Renal cortex interstitium (tissue), 11 donors: Measurements from ENCODE around the gene ITPR1. TPM values are rescaled to one million over a fixed set of nuclear protein-coding genes. Genes with fewer than 3 reads are reported as not detected.

Experiments used
- DNase-seq, 11 donors: peaks; one replicate each; pipeline ENCODE4 v3.0.0-alpha.2; 2013; ENCODE audit warnings: low read depth in 9 of 11, low spot score in 4 of 11; ENCODE audit errors: extremely low read depth in 1 of 11
- polyA plus RNA-seq, 3 donors: library from polyadenylated mRNA; unstranded; fragments of 120-200 nt; gene quantifications; one replicate each; pipeline ENCODE4 v1.2.1, GENCODE V29; 2013; ENCODE audit not compliant: insufficient read length in 3 of 3

The ITPR1 gene
- polyA plus RNA-seq, 3 donors, result 51.9 to 63.3 (median 56.4) TPM

DNA sequence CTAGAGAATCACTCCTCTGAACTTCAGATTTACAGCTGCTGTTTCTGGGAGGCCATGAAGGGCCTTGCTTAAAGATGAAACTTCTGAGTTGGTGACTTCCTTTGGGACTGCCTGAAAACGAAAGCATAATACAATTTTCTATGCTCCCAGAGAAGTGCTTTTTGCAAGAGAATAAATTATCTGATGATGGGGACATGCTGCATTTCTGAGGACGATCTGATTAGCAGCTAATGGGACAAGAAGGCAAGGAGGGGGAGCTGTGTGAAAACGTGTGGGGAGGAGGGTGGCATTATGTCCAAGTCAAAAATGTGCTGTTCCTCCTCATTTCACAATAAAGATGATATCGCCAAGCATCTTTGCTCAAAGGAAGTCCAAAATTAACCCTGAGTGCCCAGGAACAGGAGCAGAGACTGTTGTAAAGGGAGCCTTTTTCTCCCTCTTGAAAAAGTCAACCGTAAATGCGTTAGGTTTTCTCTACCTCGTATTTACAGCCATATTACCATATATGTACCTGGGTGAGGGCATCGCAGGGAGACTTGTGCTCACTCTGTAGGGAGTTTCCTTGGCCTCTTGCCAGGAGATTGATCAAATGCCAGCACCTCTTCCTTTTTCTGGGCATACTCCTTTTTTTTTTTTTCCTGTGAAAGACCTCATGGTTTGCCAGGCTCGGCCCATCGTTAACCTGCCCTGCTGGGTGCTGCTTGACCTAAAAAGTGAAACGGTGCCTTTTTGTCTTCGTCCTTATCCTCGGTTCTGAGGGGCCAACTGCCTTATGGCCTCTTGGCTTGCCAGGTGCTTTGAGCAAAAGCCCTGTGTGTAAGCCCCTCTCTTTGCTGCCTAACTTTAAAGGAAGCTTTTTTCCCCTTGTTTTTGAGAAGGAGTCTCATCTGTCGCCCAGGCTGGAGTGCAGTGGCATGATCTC, 11.5 kb downstream of the ITPR1 start:
- no peak for DNase-seq

- DNase-seq, result no peak
These were observed 12.8 kb downstream of the ITPR1 start for GRCh38 chr3:4505688-4506558.

- DNase-seq, result no peak
These were observed 13.4 kb downstream of the ITPR1 start for GRCh38 chr3:4506559-4507023.

GRCh38 chr3:4507024-4507596, 14.0 kb downstream of the ITPR1 start:
- no peak for DNase-seq

- DNase-seq, result peak in 3 of 11 donors; percentile 38 to 67 (median 50)
These were observed 15.2 kb downstream of the ITPR1 start for GRCh38 chr3:4508048-4508981.

GRCh38 chr3:4509043-4509442, 15.9 kb downstream of the ITPR1 start:
- no peak for DNase-seq

DNA sequence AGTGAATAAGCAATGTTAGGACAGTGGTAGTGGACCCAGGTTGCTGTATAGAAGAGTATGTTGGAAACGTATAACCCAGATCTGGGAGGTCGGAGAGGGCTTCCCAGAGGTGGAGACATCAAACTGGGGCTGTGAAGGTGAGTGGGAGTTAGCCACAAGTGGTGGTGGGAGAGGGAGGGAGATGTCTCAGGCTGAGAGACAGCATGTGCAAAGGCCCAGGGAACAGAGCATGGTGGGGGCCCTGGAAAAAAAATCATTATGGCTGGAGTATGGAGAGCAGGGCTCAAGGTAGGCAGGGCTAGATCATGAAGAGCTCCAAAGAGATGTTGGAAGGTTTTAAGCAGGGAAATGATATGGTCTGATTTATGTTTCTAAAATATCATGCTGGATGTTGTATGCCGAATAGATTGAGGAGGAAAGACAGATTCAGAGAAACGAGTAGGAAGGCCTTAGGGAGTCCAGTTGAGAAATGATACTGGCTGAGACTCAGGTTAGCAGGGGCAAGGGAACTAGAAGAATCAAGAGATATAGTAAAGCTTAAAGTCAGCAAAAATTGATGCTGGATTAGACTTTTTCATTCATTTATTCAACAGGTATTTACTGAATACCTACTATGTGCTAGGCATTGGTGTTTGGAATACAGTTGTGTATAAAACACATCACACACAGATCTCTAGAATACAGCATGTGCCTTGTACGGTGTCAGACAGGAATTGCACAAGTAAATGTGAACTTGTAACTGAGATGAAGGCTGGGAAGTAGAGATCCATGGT, 17.0 kb downstream of the ITPR1 start:
- DNase-seq, result no peak

DNA sequence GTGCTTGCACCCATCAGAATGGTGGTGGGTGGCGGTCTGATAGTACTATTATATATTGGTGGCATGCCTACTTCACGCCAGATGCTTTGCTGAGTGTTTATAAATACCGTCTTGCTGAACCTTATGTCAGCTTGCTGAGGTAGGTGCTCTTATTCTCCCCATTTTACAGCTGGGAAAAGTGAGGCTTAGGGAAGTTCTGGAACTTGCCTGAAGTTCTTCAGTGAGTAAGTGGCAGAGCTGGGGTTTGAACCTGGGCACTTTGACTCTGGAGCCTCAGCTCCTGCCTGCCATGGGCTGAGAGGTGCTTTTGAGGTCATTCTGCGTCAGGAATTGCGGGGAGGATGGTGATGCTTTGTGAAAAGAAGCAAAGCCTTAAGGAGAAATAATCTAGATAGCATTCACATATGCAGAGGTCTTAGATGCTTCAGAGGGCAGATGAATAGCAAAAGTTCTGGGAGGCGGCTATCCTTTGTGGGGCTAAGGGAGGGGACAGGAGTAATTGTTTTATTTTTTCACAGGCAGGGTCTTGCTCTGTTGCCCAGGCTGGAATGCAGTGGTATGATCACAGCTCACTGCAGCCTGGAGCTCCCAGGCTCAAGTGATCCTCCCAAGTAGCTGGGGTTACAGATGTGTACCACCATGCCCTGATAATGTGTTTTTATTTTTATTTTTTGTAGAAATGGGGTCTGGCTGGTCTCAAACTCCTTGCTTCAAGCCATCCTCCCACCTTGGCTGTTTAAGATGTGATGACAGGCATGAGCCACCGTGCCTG, 18.5 kb downstream of the ITPR1 start:
- DNase-seq, result no peak

GRCh38 chr3:4512895-4513616, 19.9 kb downstream of the ITPR1 start:
- DNase-seq, result peak in 7 of 11 donors; percentile 42 to 83 (median 73)

GRCh38 chr3:4514321-4514720, 21.2 kb downstream of the ITPR1 start:
- DNase-seq, result no peak

GRCh38 chr3:4514916-4515315, 21.8 kb downstream of the ITPR1 start:
- no peak for DNase-seq

DNA sequence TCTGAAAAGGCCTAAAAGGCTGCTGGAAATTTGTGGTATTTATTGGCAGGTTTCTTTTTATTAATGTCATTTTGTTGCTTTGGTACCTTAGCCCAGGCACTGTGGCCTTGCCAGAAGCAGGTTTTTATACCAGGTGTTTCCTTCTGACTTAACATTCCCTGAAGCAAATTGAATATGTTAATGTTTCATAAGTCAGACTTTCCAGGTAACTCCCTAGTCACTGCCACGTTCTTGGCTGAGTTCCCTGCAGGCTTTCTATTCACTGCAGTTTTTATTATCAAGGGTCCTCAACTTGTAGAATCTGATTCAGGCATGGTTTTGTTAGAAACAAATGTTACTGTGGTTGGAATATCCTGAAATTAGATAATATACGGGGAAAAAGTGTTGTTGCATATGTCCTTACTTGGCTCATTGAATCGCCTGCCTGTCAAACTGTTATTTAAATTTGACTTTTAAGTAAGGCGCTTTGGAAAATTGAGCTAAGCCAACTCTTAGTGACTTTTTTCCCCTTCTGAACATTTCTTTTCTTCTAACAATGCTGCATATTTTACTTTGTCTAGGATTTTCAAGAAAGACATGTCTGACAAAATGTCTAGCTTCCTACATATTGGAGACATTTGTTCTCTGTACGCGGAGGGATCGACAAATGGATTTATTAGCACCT, 22.9 kb downstream of the ITPR1 start:
- DNase-seq, result no peak

DNA sequence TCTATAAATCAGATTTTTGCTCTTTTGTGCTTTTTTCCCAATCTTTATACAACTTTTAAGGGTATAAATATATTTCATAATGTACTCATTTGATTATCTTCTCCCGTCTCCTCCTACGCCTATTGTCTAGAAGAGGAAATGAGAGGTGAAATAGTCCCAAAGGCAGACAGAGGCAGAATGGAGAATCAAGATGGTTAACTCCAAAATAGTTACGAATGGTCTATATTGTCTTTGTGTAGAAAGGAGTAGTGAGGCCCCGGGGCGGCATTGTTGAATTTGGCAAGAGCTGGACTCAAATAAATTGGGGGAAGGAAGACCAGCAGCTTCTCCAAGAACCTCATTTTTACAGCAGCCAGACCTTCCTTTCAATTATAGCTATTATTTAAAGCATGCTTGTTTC, 23.9 kb downstream of the ITPR1 start:
- no peak for DNase-seq

DNA sequence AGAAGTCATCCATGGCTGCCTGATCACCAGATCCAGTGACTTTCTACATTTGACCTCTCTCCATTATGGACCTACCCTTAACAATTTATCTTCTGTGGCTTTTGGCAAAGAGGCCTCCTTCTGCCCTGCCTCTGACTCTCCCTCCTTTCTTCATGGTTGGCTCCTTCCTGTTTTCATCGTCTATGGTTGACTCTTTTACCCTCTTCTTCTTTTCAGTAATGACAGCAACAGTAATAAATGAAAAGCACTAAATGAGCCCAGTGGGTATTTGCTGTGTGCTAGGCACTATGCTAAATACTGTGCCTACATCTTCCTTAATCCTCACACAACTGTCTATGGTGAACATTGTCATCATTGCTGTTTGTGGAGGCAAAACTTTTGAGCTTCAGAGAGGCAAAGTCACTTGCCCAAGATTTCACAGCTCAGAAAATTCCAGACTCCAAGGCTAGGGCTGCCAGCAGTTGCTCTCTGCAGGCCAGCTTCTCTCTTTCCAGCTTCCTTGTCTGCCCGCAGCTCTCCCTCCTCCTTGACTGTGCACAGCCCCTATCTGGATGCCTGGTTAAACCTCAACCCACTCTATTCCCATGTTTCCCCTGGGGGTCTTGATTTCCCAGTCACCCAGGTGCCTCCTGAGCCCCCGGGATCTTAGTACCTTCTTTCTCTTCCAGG, 24.6 kb downstream of the ITPR1 start:
- no peak for DNase-seq

DNA sequence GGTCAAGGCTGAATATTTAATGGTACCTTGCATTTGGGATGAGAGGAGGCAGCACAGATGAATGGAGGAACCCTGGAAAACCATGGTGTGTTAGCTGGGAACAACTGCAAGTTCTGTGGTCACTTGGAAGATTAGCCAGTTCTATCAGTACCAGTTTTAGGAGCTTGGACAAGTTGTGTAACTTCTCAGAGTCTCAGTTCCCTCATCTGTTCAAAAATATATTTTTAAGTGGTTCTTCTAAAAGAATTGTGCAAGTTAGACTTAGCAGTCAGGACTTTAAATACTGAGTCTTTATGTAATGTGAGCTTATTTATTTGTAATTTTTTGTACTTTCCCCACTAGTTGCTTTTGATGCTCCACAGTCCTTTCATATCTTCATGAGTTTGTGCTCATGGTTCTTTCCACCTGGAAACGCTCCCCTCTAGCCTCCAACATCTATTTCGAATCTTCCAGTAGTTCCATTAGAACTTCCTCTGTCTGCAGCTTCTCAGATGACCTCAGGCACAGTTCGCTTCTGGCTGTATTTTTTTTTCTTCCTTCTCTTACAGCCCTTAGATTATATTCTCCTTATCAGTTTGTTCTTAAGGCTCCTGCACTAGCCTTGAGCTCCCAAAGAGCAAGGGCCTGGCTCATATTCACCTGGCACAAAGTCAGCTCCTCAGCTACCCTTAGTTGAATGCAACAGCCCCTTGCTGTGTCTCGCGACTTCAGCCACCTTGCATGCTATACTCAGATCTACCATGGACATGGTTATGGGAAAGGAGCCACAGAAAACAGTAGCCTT, 27.1 kb downstream of the ITPR1 start:
- no peak for DNase-seq
